GM12878 (cell line): ENCODE results near the gene TRIM69. TPM values are rescaled to one million over a fixed set of nuclear protein-coding genes. Genes with fewer than 3 reads are reported as not detected.
A peak's percentile ranks its signal among the peaks of the same experiment; 100 is the strongest.

Experiments used
- ATAC-seq: fragments of 200-7000 bp; cut with Tn5 transposase; 3 replicates; pipeline ENCODE4 v1.9.1; 2020; ENCODE audit warnings: mild to moderate bottlenecking, moderate library complexity
- BruUV-seq: library from RNA; stranded (reverse); fragments of 400-500 nt; replicated peaks from 2 replicates; lab custom pipeline; 2021; lab: Mats Ljungman, UMichigan
- CTCF ChIA-PET: fragments of 300-600 bp; sonication (Branson Sonifier 250); formaldehyde crosslinking; extraction: SDS; loops from one replicate; lab custom pipeline; 2021; ENCODE audit warnings: inconsistent platforms; lab: Yijun Ruan, JAX
- POLR2A ChIA-PET: fragments of 350-600 bp; formaldehyde crosslinking; extraction: SDS; loops from one replicate; lab custom pipeline; 2021; ENCODE audit warnings: inconsistent platforms; lab: Charles Lee
- RAD21 ChIA-PET: fragments of 300-600 bp; sonication (Branson Sonifier 250); formaldehyde crosslinking; loops from one replicate; lab custom pipeline; 2023; ENCODE audit warnings: antibody characterized with exemption; ENCODE audit not compliant: unreplicated experiment; lab: Charles Lee
- SMC1A ChIA-PET: fragments of 300-600 bp; sonication (Branson Sonifier 250); formaldehyde crosslinking; loops from one replicate; lab custom pipeline; 2023; ENCODE audit not compliant: unreplicated experiment, uncharacterized antibody; lab: Charles Lee
- DNase-seq: peaks from one replicate; pipeline ENCODE4 v3.0.0-alpha.2; 2011; ENCODE audit warnings: low read depth, low spot score
- FAIRE-seq: peaks from 3 replicates; lab custom pipeline; 2011; peaks lifted over from hg19 to GRCh38; lab: Jason Lieb, UNC
- H2AFZ ChIP-seq: 2 replicates; pipeline ENCODE4 v1.6.0; 2011; ENCODE audit warnings: low read depth, low read length, control low read depth; ENCODE audit not compliant: control insufficient read depth
- H3K27ac ChIP-seq: 2 replicates; pipeline ENCODE4 v1.5.1; 2011; ENCODE audit warnings: control low read depth; ENCODE audit not compliant: control insufficient read depth, insufficient read depth
- H3K27me3 ChIP-seq, 2 experiments: replicated peaks in 1 of 2; 2 replicates each; pipeline versions ENCODE4 v1.6.0 to v1.6.1; 2011; ENCODE audit warnings: low read length in 1 of 2; ENCODE audit not compliant: control insufficient read depth in 2 of 2, insufficient read depth in 2 of 2
- H3K36me3 ChIP-seq, 2 experiments: 2 replicates each; pipeline ENCODE4 v1.5.1; 2011; ENCODE audit warnings: low read length in 1 of 2; ENCODE audit not compliant: control insufficient read depth in 2 of 2, insufficient read depth in 2 of 2
- H3K4me1 ChIP-seq: 2 replicates; pipeline ENCODE4 v1.6.1; 2011; ENCODE audit warnings: mild to moderate bottlenecking, low read length, moderate library complexity, mixed read lengths; ENCODE audit not compliant: control insufficient read depth, insufficient read depth
- H3K4me2 ChIP-seq: 2 replicates; pipeline ENCODE4 v1.6.0; 2011; ENCODE audit warnings: control low read depth; ENCODE audit not compliant: control insufficient read depth, insufficient read depth
- H3K4me3 ChIP-seq: fragments of 200-600 bp; sonication (generic); 2 replicates; pipeline ENCODE4 v1.5.1; 2016
- H3K79me2 ChIP-seq: 2 replicates; pipeline ENCODE4 v1.6.0; 2011; ENCODE audit warnings: low read length; ENCODE audit not compliant: control insufficient read depth, insufficient read depth
- H3K9ac ChIP-seq: 2 replicates; pipeline ENCODE4 v1.8.0; 2011; ENCODE audit warnings: low read length, control low read depth, mixed read lengths; ENCODE audit not compliant: control insufficient read depth, insufficient read depth
- H3K9me3 ChIP-seq: replicated peaks from 3 replicates; pipeline ENCODE4 v1.5.1; 2011; ENCODE audit warnings: mild to moderate bottlenecking, low read length; ENCODE audit not compliant: control insufficient read depth, insufficient read depth
- H4K20me1 ChIP-seq: 2 replicates; pipeline ENCODE4 v1.6.0; 2011; ENCODE audit not compliant: control insufficient read depth, insufficient read depth
- ASH2L ChIP-seq: fragments of 300-600, 200-600 bp; sonication (generic); IDR thresholded peaks from 2 replicates; pipeline ENCODE4 v1.6.1; 2017; ENCODE audit warnings: low read depth, mild to moderate bottlenecking, borderline replicate concordance
- BHLHE40 ChIP-seq, 2 experiments: fragments of 450-650 bp in 1 of 2; IDR thresholded peaks; 2 replicates each; pipeline ENCODE4 v1.6.1; 2011 to 2017; ENCODE audit warnings: low read depth in 2 of 2, borderline replicate concordance in 1 of 2, improper control_type of control experiment in 1 of 2, low read length in 1 of 2, mild to moderate bottlenecking in 1 of 2
- CBFB ChIP-seq: IDR thresholded peaks from 2 replicates; pipeline ENCODE4 v1.6.1; 2016; ENCODE audit warnings: antibody characterized with exemption, low read depth
- EZH2 ChIP-seq: IDR thresholded peaks from 2 replicates; pipeline ENCODE4 v1.6.1; 2012; ENCODE audit warnings: low read depth, mild to moderate bottlenecking, control low read depth, inconsistent platforms, low read length, borderline replicate concordance; ENCODE audit not compliant: control insufficient read depth
- SMC3 ChIP-seq: IDR thresholded peaks from 2 replicates; pipeline ENCODE4 v1.6.1; 2011; ENCODE audit warnings: low read length, improper control_type of control experiment, borderline replicate concordance
- SRF ChIP-seq, 2 experiments: IDR thresholded peaks; 2 replicates each; pipeline ENCODE4 v1.6.1; 2011; ENCODE audit warnings: low read depth in 2 of 2, low read length in 2 of 2, mild to moderate bottlenecking in 1 of 2, moderate library complexity in 1 of 2
- SUZ12 ChIP-seq: fragments of 200-600 bp; sonication (generic); IDR thresholded peaks from one replicate; pipeline ENCODE4 v1.6.1; 2018; ENCODE audit warnings: antibody characterized with exemption, mild to moderate bottlenecking; ENCODE audit not compliant: unreplicated experiment
- WGBS: methylation state at CpG from one replicate; pipeline ENCODE4 v1.1.6; 2016; ENCODE audit warnings: low lambda C conversion rate; ENCODE audit not compliant: insufficient replicate concordance, insufficient coverage; ENCODE audit errors: missing lambda C conversion rate; 5-methylcytosine and 5-hydroxymethylcytosine counted together
- in situ Hi-C: fragments of 300-500 bp; cut with MboI; formaldehyde crosslinking; loops from 9 replicates; pipeline ENCODE4 v1.14.3; 2018; ENCODE audit warnings: mixed read lengths
- intact Hi-C: fragments of 100-400 bp; cut with micrococcal nuclease; formaldehyde crosslinking; loops from one replicate; pipeline ENCODE4 v1.14.2; 2022; ENCODE audit not compliant: unreplicated experiment
- polyA plus RNA-seq, 11 experiments: library from polyadenylated mRNA; depleted of rRNA in 4 of 11; unstranded in 6 of 11; stranded (reverse) in 5 of 11; fragments of >200 nt; fragmentation: Nextera tagmentation in 4 of 11; fragmentation: Illumina TruSeq in 1 of 11; extraction: Ambion mirVana in 4 of 11; extraction: Trizol in 1 of 11; gene quantifications; 1 replicate in 1 of 11; 2 replicates in 10 of 11; pipeline versions ENCODE4 v1.2.1 to v1.2.3, GENCODE V29; 2011 to 2016; ENCODE audit warnings: inconsistent platforms in 2 of 11, missing spikeins in 2 of 11, low read depth in 1 of 11
- total RNA-seq, 4 experiments: library from RNA; depleted of rRNA in 3 of 4; stranded (reverse); fragments of >200 nt in 3 of 4; fragmentation: Illumina TruSeq in 1 of 4; extraction: Trizol in 1 of 4; gene quantifications; 2 replicates each; pipeline versions ENCODE4 v1.2.1 to v1.2.3, GENCODE V29; 2013 to 2021
- TF ChIP-seq, protein P1 (sequence below): fragments of 450-650 bp; IDR thresholded peaks from 2 replicates; pipeline ENCODE4 v1.6.1; 2017; ENCODE audit warnings: mild to moderate bottlenecking, moderate library complexity
- TF ChIP-seq, protein P2 (sequence below): fragments of 450-650 bp; IDR thresholded peaks from 2 replicates; pipeline ENCODE4 v1.6.1; 2017; ENCODE audit warnings: low read depth, mild to moderate bottlenecking, moderate library complexity
- TF ChIP-seq, protein P3 (sequence below), 3 experiments: IDR thresholded peaks in 2 of 3; conservative IDR thresholded peaks in 1 of 3; 2 replicates each; pipeline ENCODE4 v1.5.1; 2011; ENCODE audit warnings: low read depth in 3 of 3, low read length in 3 of 3, mild to moderate bottlenecking in 3 of 3, control low read depth in 2 of 3, moderate library complexity in 2 of 3, inconsistent platforms in 1 of 3, mixed read lengths in 1 of 3; ENCODE audit not compliant: control insufficient read depth in 2 of 3, insufficient read depth in 1 of 3; ENCODE audit errors: extremely low read depth in 1 of 3

The TRIM69 gene
- total and polyA plus RNA-seq, 10 of the 15 experiments (the other 5 are each of a cell fraction or from before 2014, with no cell fraction given), result 11.2 to 52.7 (median 37.8) TPM

DNA sequence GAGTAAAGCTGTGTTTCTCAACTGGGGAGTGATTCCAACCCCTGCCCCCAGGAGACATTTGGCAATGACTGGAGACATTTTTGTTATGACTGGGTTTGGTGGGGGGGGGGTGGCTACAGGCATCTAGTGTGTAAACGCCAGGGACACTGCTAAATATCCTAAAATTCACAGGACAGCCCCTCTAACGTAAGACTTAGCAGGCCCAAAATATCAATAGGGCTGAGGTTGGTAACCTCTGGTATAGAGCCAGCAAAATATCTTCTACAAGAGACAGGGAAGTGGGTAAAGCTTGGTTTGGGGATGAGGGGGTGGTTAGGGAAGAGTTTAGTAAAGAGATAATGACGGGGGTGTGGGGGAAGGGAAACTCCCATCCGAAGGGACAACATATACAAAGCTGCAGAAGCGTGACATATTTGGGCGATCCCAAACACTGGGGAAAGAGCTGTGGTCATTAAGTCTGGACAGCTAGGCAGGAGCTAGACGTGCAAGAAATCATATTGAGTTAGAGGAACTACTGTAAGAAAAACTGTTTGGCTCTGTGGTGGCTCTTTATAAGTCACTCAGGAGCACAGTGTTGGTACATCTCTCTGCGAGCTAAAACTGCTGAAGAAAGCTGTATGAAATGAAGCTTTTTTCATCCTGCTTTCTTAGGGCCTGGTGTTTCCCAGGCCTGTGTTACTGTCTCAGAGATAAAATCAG lies 697 bp upstream of the TRIM69 start (continued):
- TF ChIP-seq, protein P1, sequence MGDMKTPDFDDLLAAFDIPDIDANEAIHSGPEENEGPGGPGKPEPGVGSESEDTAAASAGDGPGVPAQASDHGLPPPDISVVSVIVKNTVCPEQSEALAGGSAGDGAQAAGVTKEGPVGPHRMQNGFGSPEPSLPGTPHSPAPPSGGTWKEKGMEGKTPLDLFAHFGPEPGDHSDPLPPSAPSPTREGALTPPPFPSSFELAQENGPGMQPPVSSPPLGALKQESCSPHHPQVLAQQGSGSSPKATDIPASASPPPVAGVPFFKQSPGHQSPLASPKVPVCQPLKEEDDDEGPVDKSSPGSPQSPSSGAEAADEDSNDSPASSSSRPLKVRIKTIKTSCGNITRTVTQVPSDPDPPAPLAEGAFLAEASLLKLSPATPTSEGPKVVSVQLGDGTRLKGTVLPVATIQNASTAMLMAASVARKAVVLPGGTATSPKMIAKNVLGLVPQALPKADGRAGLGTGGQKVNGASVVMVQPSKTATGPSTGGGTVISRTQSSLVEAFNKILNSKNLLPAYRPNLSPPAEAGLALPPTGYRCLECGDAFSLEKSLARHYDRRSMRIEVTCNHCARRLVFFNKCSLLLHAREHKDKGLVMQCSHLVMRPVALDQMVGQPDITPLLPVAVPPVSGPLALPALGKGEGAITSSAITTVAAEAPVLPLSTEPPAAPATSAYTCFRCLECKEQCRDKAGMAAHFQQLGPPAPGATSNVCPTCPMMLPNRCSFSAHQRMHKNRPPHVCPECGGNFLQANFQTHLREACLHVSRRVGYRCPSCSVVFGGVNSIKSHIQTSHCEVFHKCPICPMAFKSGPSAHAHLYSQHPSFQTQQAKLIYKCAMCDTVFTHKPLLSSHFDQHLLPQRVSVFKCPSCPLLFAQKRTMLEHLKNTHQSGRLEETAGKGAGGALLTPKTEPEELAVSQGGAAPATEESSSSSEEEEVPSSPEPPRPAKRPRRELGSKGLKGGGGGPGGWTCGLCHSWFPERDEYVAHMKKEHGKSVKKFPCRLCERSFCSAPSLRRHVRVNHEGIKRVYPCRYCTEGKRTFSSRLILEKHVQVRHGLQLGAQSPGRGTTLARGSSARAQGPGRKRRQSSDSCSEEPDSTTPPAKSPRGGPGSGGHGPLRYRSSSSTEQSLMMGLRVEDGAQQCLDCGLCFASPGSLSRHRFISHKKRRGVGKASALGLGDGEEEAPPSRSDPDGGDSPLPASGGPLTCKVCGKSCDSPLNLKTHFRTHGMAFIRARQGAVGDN, result no peak
- TF ChIP-seq ASH2L (no peak), SRF (IDR thresholded peaks at IDR 0.05; ENCODE audit: low read depth in 2 of 2, low read length in 2 of 2) (no peak), SUZ12 (no peak), CBFB (no peak)

DNA sequence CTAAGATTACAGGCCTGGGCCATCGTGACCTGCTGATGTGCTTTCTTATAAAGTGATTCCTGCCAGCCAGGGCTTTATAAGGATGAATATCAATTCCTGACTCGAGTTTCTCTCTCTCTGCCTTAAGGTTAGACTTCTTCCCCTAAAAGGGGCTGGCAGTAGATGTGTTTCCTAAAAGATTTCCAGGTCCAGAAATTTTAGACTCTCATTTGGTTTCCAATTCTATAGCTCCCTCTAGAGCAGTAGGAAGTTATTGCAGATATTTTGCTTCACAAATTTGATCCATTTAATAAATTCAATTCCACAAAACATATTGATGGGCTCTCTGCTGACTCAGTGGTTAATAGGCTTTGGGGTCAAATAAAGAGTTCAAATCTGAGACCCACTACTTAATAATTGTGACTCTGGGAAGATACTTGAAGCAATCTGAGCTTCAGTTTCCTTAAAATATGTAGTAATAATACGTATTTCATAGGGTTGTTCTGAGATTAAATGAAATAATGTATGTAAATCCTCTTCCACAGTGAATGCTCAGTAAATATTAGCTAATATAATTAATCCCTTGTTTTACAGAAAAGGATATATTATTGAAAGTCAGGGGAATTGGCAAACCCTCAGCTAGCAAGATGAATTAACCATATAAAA lies 2.1 kb downstream of the TRIM69 start:
- ChIA-PET RAD21 (interaction anchor here (0.6 to 19.7 kb wide), 22 partner anchors 10 to 429 kb away, joined by 3 to 680 read pairs (median 4); partner anchors contain the start of genes B2M, PATL2 and SPG11), SMC1A (interaction anchor here (0.7 to 16.1 kb wide), 28 partner anchors 9 to 654 kb away, joined by 3 to 637 read pairs (median 4); partner anchors contain the start of genes B2M, PATL2 and SPG11), POLR2A (interaction anchor here (0.8 to 13.7 kb wide), 7 partner anchors 13 to 160 kb away, joined by 3 to 718 read pairs (median 14); partner anchors contain the start of genes B2M, PATL2 and SPG11), CTCF (interaction anchor here (0.6 to 9.8 kb wide), 40 partner anchors 9 to 211 kb away, joined by 3 to 454 read pairs (median 5); partner anchors contain the start of genes B2M, PATL2 and SPG11)
- no peak for ATAC-seq
- no peak overlapping the region for H3K4me3 ChIP-seq
- H3K79me2 ChIP-seq, result peaks cover 47% of the 10 kb centered on the region
- H2AFZ ChIP-seq, result no peak overlapping the region
- H3K27me3 ChIP-seq, result no peaks in the 10 kb centered on the region
- no TSS peak for BruUV-seq
- WGBS, result 65% methylated on average over 3 of the region's 3 CpGs
- no peaks in the 10 kb centered on the region for H3K36me3 ChIP-seq
- H3K9me3 ChIP-seq, result no peaks in the 10 kb centered on the region
- peaks cover 22% of the 10 kb centered on the region for H3K4me1 ChIP-seq
- H4K20me1 ChIP-seq, result no peaks in the 10 kb centered on the region
- no peak for FAIRE-seq
- no peak for DNase-seq
- no peak overlapping the region for H3K27ac ChIP-seq
- in situ Hi-C loops, result loop anchor here (5.0 kb wide), 1 partner anchor 146 kb away; no protein-coding TSS in a partner anchor
- no peak overlapping the region for H3K9ac ChIP-seq
- peak overlapping the region; percentile 61; the same call in 1 of the 2 replicates for H3K4me2 ChIP-seq
- intact Hi-C loops, result loop anchor here (1.0 to 5.0 kb wide), 2 partner anchors 146 to 160 kb away; no protein-coding TSS in a partner anchor
- no peak for TF ChIP-seq EZH2
- TF ChIP-seq SMC3, result peak; percentile 73
- TF ChIP-seq, protein P2, sequence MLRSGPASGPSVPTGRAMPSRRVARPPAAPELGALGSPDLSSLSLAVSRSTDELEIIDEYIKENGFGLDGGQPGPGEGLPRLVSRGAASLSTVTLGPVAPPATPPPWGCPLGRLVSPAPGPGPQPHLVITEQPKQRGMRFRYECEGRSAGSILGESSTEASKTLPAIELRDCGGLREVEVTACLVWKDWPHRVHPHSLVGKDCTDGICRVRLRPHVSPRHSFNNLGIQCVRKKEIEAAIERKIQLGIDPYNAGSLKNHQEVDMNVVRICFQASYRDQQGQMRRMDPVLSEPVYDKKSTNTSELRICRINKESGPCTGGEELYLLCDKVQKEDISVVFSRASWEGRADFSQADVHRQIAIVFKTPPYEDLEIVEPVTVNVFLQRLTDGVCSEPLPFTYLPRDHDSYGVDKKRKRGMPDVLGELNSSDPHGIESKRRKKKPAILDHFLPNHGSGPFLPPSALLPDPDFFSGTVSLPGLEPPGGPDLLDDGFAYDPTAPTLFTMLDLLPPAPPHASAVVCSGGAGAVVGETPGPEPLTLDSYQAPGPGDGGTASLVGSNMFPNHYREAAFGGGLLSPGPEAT, result 0 out of 2 replicates have a peak, but pooled peaks have one; percentile 27
- TF ChIP-seq, protein P3, sequence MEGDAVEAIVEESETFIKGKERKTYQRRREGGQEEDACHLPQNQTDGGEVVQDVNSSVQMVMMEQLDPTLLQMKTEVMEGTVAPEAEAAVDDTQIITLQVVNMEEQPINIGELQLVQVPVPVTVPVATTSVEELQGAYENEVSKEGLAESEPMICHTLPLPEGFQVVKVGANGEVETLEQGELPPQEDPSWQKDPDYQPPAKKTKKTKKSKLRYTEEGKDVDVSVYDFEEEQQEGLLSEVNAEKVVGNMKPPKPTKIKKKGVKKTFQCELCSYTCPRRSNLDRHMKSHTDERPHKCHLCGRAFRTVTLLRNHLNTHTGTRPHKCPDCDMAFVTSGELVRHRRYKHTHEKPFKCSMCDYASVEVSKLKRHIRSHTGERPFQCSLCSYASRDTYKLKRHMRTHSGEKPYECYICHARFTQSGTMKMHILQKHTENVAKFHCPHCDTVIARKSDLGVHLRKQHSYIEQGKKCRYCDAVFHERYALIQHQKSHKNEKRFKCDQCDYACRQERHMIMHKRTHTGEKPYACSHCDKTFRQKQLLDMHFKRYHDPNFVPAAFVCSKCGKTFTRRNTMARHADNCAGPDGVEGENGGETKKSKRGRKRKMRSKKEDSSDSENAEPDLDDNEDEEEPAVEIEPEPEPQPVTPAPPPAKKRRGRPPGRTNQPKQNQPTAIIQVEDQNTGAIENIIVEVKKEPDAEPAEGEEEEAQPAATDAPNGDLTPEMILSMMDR (IDR thresholded peaks at IDR 0.05 in 2 of 3, conservative IDR thresholded peaks at IDR 0.05 in 1 of 3; ENCODE audit: control insufficient read depth in 2 of 3, extremely low read depth in 1 of 3, insufficient read depth in 1 of 3, low read depth in 3 of 3, low read length in 3 of 3), result peak; percentile 55 to 80 (median 70); a peak in 5 of 6 replicates
- 0 out of 4 replicates have a peak, but pooled peaks of 1 of the 2 experiments have one; percentile 11 for TF ChIP-seq BHLHE40 (IDR thresholded peaks at IDR 0.05; ENCODE audit: borderline replicate concordance in 1 of 2, low read depth in 2 of 2, low read length in 1 of 2)
